ENCODE results near the gene UBE2H.

The UBE2H gene

GRCh38 chr7:129841465-129841864 is 111.3 kb downstream of the UBE2H start:
- peaks cover 9% of the 10 kb centered on the region; the same call in 1 of the 2 replicates for H3K4me1 ChIP-seq (ENCODE audit: control insufficient read depth, insufficient read depth, low read length)
- ChIA-PET CTCF (interaction anchor here (1.0 kb wide), 1 partner anchor 11 kb away, joined by 6 read pairs; no protein-coding TSS in a partner anchor), POLR2A (no interaction called here)
- TF ChIP-seq GLIS2 (tag by site-specific recombination; IDR thresholded peaks at IDR 0.05) (no peak), TRIM28 (IDR thresholded peaks at IDR 0.05; ENCODE audit: borderline replicate concordance, low read length) (no peak), ZNF776 (tag by site-specific recombination; IDR thresholded peaks at IDR 0.05; ENCODE audit: borderline replicate concordance) (no peak), ZNF645 (tag by site-specific recombination; IDR thresholded peaks at IDR 0.05) (no peak), ZNF843 (tag by site-specific recombination; IDR thresholded peaks at IDR 0.05) (no peak), ZSCAN4 (tag by site-specific recombination; IDR thresholded peaks at IDR 0.05) (no peak), ZBTB7A (tag by site-specific recombination; IDR thresholded peaks at IDR 0.05; ENCODE audit: low read depth) (no peak), ZBTB26 (tag by site-specific recombination; optimal IDR thresholded peaks at IDR 0.05) (no peak)
- H3K36me3 ChIP-seq (ENCODE audit: control insufficient read depth in 2 of 2, insufficient read depth in 1 of 2, low read length in 2 of 2) = peaks cover 0 to 4% of the 10 kb centered on the region in 2 experiments; a peak in 1 of 3 replicates
- no peak overlapping the region for H3K4me3 ChIP-seq (ENCODE audit: low read depth, low read length)
- H3K9me3 ChIP-seq (ENCODE audit: control insufficient read depth, insufficient read depth, low read depth, low read length) = no peaks in the 10 kb centered on the region
- H3K27ac ChIP-seq (ENCODE audit: extremely low read depth, low read depth, low read length) = no peak overlapping the region

- no peak overlapping the region for H3K4me3 ChIP-seq (ENCODE audit: low read depth, low read length)
- TF ChIP-seq ZFP69B (tag by site-specific recombination; IDR thresholded peaks at IDR 0.05) (no peak), ZNF292 (tag by site-specific recombination; IDR thresholded peaks at IDR 0.05; ENCODE audit: borderline replicate concordance, low read depth) (no peak), ZNF398 (tag by site-specific recombination; IDR thresholded peaks at IDR 0.05) (no peak), ZBTB26 (tag by site-specific recombination; optimal IDR thresholded peaks at IDR 0.05) (no peak), ZSCAN5A (tag by site-specific recombination; IDR thresholded peaks at IDR 0.05) (no peak), ZFP41 (tag by site-specific recombination; IDR thresholded peaks at IDR 0.05; ENCODE audit: borderline replicate concordance) (no peak), ZNF488 (tag by site-specific recombination; IDR thresholded peaks at IDR 0.05) (no peak), ZNF24 (tag by site-specific recombination; IDR thresholded peaks at IDR 0.05) (no peak), ZNF274 (IDR thresholded peaks at IDR 0.05; ENCODE audit: low read length) (no peak), ZNF274 (tag by site-specific recombination; IDR thresholded peaks at IDR 0.05; ENCODE audit: borderline replicate concordance) (no peak)
- H3K27ac ChIP-seq (ENCODE audit: extremely low read depth, low read depth, low read length) = no peak overlapping the region
- no peaks in the 10 kb centered on the region for H3K9me3 ChIP-seq (ENCODE audit: control insufficient read depth, insufficient read depth, low read depth, low read length)
- ChIA-PET CTCF (interaction anchor here (0.6 to 1.0 kb wide), 2 partner anchors 10 to 60 kb away, joined by 3 to 6 read pairs; no protein-coding TSS in a partner anchor), POLR2A (no interaction called here)
- H3K4me1 ChIP-seq (ENCODE audit: control insufficient read depth, insufficient read depth, low read length) = peaks cover 6% of the 10 kb centered on the region; the same call in 1 of the 2 replicates
- peaks cover 0 to 4% of the 10 kb centered on the region in 2 experiments; a peak in 1 of 3 replicates for H3K36me3 ChIP-seq (ENCODE audit: control insufficient read depth in 2 of 2, insufficient read depth in 1 of 2, low read length in 2 of 2)
These were observed 112.0 kb downstream of the UBE2H start for GRCh38 chr7:129840757-129841156.

All from HEK293 (cell line).